HCT116 (cell line): Measurements from ENCODE around the gene FSIP1. TPM values are rescaled to one million over a fixed set of nuclear protein-coding genes. Genes with fewer than 3 reads are reported as not detected.

ENCODE experiments used
- ATAC-seq: fragments of 200-7000 bp; cut with Tn5 transposase; 2 replicates; pipeline ENCODE4 v1.9.1; 2020; ENCODE audit warnings: mild to moderate bottlenecking, moderate library complexity
- BruUV-seq: library from RNA; stranded (reverse); fragments of 400-500 nt; replicated peaks from 2 replicates; lab custom pipeline; 2021; lab: Mats Ljungman, UMichigan
- CTCF ChIA-PET: fragments of 300-600 bp; sonication (Branson Sonifier 250); formaldehyde crosslinking; loops from one replicate; lab custom pipeline; 2021; ENCODE audit warnings: antibody characterized with exemption; lab: Charles Lee
- POLR2A ChIA-PET: fragments of 300-600, 350-600 bp; sonication (Branson Sonifier 250); formaldehyde crosslinking; loops from one replicate; lab custom pipeline; 2021; ENCODE audit warnings: antibody characterized with exemption; lab: Charles Lee
- RAD21 ChIA-PET, 2 experiments: fragments of 300-600 bp; sonication (Branson Sonifier 250); formaldehyde crosslinking; loops; one replicate each; lab custom pipeline; 2023; ENCODE audit warnings: low total read pairs in 2 of 2; ENCODE audit not compliant: uncharacterized antibody in 2 of 2, unreplicated experiment in 2 of 2, low non-redundant PET in 1 of 2; lab: Charles Lee
- DNase-seq: peaks from one replicate; pipeline ENCODE4 v3.0.0-alpha.2; 2010; ENCODE audit warnings: low read depth, low spot score
- H2AFZ ChIP-seq: fragments of 200-600 bp; shearing (Covaris generic), sonication (generic); 2 replicates; pipeline ENCODE4 v1.6.1; 2017; ENCODE audit warnings: low read depth, mixed run types, mixed read lengths, antibody characterized with exemption, low read length; ENCODE audit not compliant: poor library complexity, severe bottlenecking
- H3K27ac ChIP-seq: 2 replicates; pipeline ENCODE4 v1.5.1; 2012; ENCODE audit warnings: low read depth, low read length
- H3K27me3 ChIP-seq: fragments of 200-600 bp; sonication (generic); 2 replicates; pipeline ENCODE4 v1.6.1; 2016; ENCODE audit warnings: mixed run types, low read length, mixed read lengths; ENCODE audit not compliant: insufficient read depth
- H3K36me3 ChIP-seq, 2 experiments: fragments of 200-500 bp in 1 of 2; fragments of 200-600 bp in 1 of 2; sonication (Bioruptor generic) in 1 of 2; sonication (generic) in 1 of 2; 2 replicates each; pipeline versions ENCODE4 v1.5.1 to v1.6.1; 2014 to 2016; ENCODE audit warnings: low read length in 2 of 2, inconsistent platforms in 1 of 2, mixed read lengths in 1 of 2, mixed run types in 1 of 2; ENCODE audit not compliant: insufficient read depth in 2 of 2, control insufficient read depth in 1 of 2
- H3K4me1 ChIP-seq, 2 experiments: fragments of 200-600 bp in 1 of 2; sonication (generic) in 1 of 2; 2 replicates each; pipeline versions ENCODE4 v1.5.1 to v1.6.1; 2012 to 2017; ENCODE audit warnings: low read length in 2 of 2, inconsistent platforms in 1 of 2, mild to moderate bottlenecking in 1 of 2, mixed read lengths in 1 of 2, mixed run types in 1 of 2, moderate library complexity in 1 of 2; ENCODE audit not compliant: insufficient read depth in 2 of 2, control insufficient read depth in 1 of 2
- H3K4me2 ChIP-seq: fragments of 200-600 bp; sonication (generic); 2 replicates; pipeline ENCODE4 v1.6.1; 2017; ENCODE audit warnings: mixed run types, low read length, mixed read lengths
- H3K4me3 ChIP-seq, 2 experiments: fragments of 200-600 bp in 1 of 2; sonication (generic) in 1 of 2; replicated peaks in 1 of 2; 2 replicates each; pipeline ENCODE4 v1.5.1; 2011 to 2016; ENCODE audit warnings: low read length in 2 of 2, control low read depth in 1 of 2, low read depth in 1 of 2, mild to moderate bottlenecking in 1 of 2, mixed read lengths in 1 of 2, mixed run types in 1 of 2
- H3K79me2 ChIP-seq: fragments of 200-600 bp; sonication (generic); 2 replicates; pipeline ENCODE4 v1.6.1; 2017; ENCODE audit warnings: mild to moderate bottlenecking, mixed run types, low read length, moderate library complexity, mixed read lengths; ENCODE audit not compliant: insufficient read depth
- H3K9ac ChIP-seq: fragments of 200-600 bp; sonication (generic); 2 replicates; pipeline ENCODE4 v1.6.1; 2016; ENCODE audit warnings: low read length, mixed read lengths
- H3K9me2 ChIP-seq: fragments of 200-600 bp; sonication (generic), shearing (Covaris generic); 2 replicates; pipeline ENCODE4 v1.6.1; 2017; ENCODE audit warnings: mixed run types, mild to moderate bottlenecking, moderate library complexity; ENCODE audit not compliant: insufficient read depth
- H3K9me3 ChIP-seq, 2 experiments: fragments of 200-500 bp in 1 of 2; fragments of 200-600 bp in 1 of 2; sonication (Bioruptor generic) in 1 of 2; sonication (generic) in 1 of 2; 2 replicates each; pipeline ENCODE4 v1.6.1; 2014 to 2017; ENCODE audit warnings: low read length in 2 of 2, mixed read lengths in 2 of 2, inconsistent platforms in 1 of 2, low read depth in 1 of 2, mild to moderate bottlenecking in 1 of 2, mixed run types in 1 of 2, moderate library complexity in 1 of 2; ENCODE audit not compliant: control insufficient read depth in 1 of 2, insufficient read depth in 1 of 2
- H4K20me1 ChIP-seq: fragments of 200-600 bp; sonication (generic), shearing (Covaris generic); 2 replicates; pipeline ENCODE4 v1.6.1; 2017; ENCODE audit warnings: mixed run types, mild to moderate bottlenecking, moderate library complexity; ENCODE audit not compliant: insufficient read depth
- RAD21 ChIP-seq: IDR thresholded peaks from 2 replicates; pipeline ENCODE4 v1.6.1; 2012; ENCODE audit warnings: low read depth, mild to moderate bottlenecking
- ZFX ChIP-seq: fragments of 450-650 bp; IDR thresholded peaks from 2 replicates; pipeline ENCODE4 v1.6.1; 2017
- intact Hi-C: fragments of 100-400 bp; cut with micrococcal nuclease; formaldehyde crosslinking; loops from 2 replicates; pipeline ENCODE4 v1.10.0; 2022
- total RNA-seq: library from RNA; stranded (reverse); gene quantifications from one replicate; pipeline ENCODE4 v1.2.1, GENCODE V29; 2021; ENCODE audit not compliant: unreplicated experiment
- TF ChIP-seq, protein P1 (sequence below), 3 experiments: fragments of 200-600 bp in 1 of 3; sonication (generic) in 1 of 3; IDR thresholded peaks in 2 of 3; conservative IDR thresholded peaks in 1 of 3; 2 replicates each; pipeline ENCODE4 v1.5.1; 2012 to 2017; ENCODE audit warnings: low read depth in 2 of 3, low read length in 2 of 3, antibody characterized with exemption in 1 of 3, borderline replicate concordance in 1 of 3, control low read depth in 1 of 3, mild to moderate bottlenecking in 1 of 3, mixed read lengths in 1 of 3, mixed run types in 1 of 3, moderate library complexity in 1 of 3; ENCODE audit not compliant: insufficient read depth in 1 of 3

Gene FSIP1
- total RNA-seq, 1 experiment from 2014 or later = 0.42 TPM

DNA sequence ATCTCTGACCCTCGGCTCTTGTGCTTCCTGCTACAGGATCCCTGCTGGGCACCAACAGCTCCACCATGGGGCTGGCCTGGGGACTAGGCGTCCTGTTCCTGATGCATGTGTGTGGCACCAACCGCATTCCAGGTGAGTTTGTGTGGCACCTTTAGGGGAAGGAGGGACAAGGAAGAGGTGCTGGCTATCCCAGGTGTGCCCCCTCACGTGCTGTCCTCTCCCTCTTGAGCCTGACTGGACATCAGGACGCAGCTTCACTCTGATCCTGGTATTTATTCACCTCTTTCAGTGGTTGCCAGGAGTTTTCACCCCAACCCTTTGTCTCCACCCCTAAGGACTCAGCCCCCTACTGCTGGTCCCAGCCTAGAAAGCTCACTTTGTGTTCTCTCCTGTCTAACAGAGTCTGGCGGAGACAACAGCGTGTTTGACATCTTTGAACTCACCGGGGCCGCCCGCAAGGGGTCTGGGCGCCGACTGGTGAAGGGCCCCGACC, 200.8 kb downstream of the FSIP1 start:
- TSS peak; percentile 54 for BruUV-seq
- ChIA-PET RAD21 (interaction anchor here in 1 of 2 experiments (1.9 to 2.4 kb wide), 2 partner anchors 175 to 410 kb away, joined by 4 to 7 read pairs; no protein-coding TSS in a partner anchor), CTCF (interaction anchor here (0.8 to 5.5 kb wide), 6 partner anchors 9 to 876 kb away, joined by 3 to 52 read pairs (median 6); no protein-coding TSS in a partner anchor), POLR2A (interaction anchor here (0.7 to 1.8 kb wide), 4 partner anchors 84 to 410 kb away, joined by 3 to 11 read pairs (median 5); no protein-coding TSS in a partner anchor)
- intact Hi-C loops = loop anchor here (2.0 kb wide), 3 partner anchors 175 to 875 kb away; no protein-coding TSS in a partner anchor
- Histone ChIP-seq H3K4me2 (peak overlapping the region; percentile 91), H4K20me1 (no peaks in the 10 kb centered on the region), H3K9me2 (no peaks in the 10 kb centered on the region), H3K9me3 (no peaks in the 10 kb centered on the region), H3K4me3 (peak overlapping the region; percentile 64 to 68), H3K79me2 (no peaks in the 10 kb centered on the region), H3K27ac (no peak overlapping the region; the same call in 1 of the 2 replicates), H3K27me3 (no peaks in the 10 kb centered on the region), H2AFZ (peak overlapping the region; percentile 59), H3K36me3 (peaks cover 0 to 19% of the 10 kb centered on the region in 2 experiments; a peak in 1 of 4 replicates), H3K4me1 (peaks cover 11 to 29% of the 10 kb centered on the region in 2 experiments), H3K9ac (peak overlapping the region; percentile 55)
- DNase-seq = no peak
- peak; percentile 60 for ATAC-seq
- peak; percentile 40; the same call in 1 of the 2 replicates for TF ChIP-seq RAD21
- TF ChIP-seq, protein P1, sequence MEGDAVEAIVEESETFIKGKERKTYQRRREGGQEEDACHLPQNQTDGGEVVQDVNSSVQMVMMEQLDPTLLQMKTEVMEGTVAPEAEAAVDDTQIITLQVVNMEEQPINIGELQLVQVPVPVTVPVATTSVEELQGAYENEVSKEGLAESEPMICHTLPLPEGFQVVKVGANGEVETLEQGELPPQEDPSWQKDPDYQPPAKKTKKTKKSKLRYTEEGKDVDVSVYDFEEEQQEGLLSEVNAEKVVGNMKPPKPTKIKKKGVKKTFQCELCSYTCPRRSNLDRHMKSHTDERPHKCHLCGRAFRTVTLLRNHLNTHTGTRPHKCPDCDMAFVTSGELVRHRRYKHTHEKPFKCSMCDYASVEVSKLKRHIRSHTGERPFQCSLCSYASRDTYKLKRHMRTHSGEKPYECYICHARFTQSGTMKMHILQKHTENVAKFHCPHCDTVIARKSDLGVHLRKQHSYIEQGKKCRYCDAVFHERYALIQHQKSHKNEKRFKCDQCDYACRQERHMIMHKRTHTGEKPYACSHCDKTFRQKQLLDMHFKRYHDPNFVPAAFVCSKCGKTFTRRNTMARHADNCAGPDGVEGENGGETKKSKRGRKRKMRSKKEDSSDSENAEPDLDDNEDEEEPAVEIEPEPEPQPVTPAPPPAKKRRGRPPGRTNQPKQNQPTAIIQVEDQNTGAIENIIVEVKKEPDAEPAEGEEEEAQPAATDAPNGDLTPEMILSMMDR (IDR thresholded peaks at IDR 0.05 in 2 of 3, conservative IDR thresholded peaks at IDR 0.05 in 1 of 3; ENCODE audit: borderline replicate concordance in 1 of 3, insufficient read depth in 1 of 3, low read depth in 2 of 3, low read length in 2 of 3) = peak; percentile 15 to 67 (median 60); a peak in 5 of 6 replicates
- no peak for TF ChIP-seq ZFX
